Type B pancreatic cell (in vitro differentiated cells): ENCODE measurements around the gene EEF1AKMT1. TPM values are rescaled to one million over a fixed set of nuclear protein-coding genes. Genes with fewer than 3 reads are reported as not detected.

Experiments used
- DNase-seq: peaks from one replicate; pipeline ENCODE4 v3.0.0; 2021; ENCODE audit warnings: mixed read lengths; ENCODE audit not compliant: unreplicated experiment; ENCODE audit errors: extremely low spot score
- H3K27ac Mint-ChIP-seq: 2 replicates; pipeline ENCODE4 v1.8.0; 2021; ENCODE audit warnings: mild to moderate bottlenecking, mixed read lengths
- H3K27me3 Mint-ChIP-seq: 2 replicates; pipeline ENCODE4 v1.8.0; 2021; ENCODE audit warnings: mixed read lengths
- H3K36me3 Mint-ChIP-seq: 2 replicates; pipeline ENCODE4 v1.8.0; 2021; ENCODE audit warnings: mixed read lengths
- H3K4me1 Mint-ChIP-seq: one replicate; pipeline ENCODE4 v1.8.0; 2021; ENCODE audit warnings: mixed read lengths; ENCODE audit not compliant: unreplicated experiment
- H3K4me3 Mint-ChIP-seq: 2 replicates; pipeline ENCODE4 v1.8.0; 2021; ENCODE audit warnings: mild to moderate bottlenecking, mixed read lengths
- H3K9me3 Mint-ChIP-seq: 2 replicates; pipeline ENCODE4 v1.8.0; 2021; ENCODE audit warnings: mixed read lengths
- total RNA-seq: library from RNA; stranded (reverse); gene quantifications from 2 replicates; pipeline ENCODE4 v1.2.1, GENCODE V29; 2021; ENCODE audit warnings: low replicate concordance
- TF ChIP-seq, protein P1 (sequence below): fragments of 200-600 bp; sonication (generic); conservative IDR thresholded peaks from 2 replicates; pipeline ENCODE4 v1.5.0; 2021; ENCODE audit warnings: antibody characterized with exemption, mild to moderate bottlenecking

The EEF1AKMT1 gene
- total RNA-seq, 1 donor from 2014 or later: 11.3 TPM

DNA sequence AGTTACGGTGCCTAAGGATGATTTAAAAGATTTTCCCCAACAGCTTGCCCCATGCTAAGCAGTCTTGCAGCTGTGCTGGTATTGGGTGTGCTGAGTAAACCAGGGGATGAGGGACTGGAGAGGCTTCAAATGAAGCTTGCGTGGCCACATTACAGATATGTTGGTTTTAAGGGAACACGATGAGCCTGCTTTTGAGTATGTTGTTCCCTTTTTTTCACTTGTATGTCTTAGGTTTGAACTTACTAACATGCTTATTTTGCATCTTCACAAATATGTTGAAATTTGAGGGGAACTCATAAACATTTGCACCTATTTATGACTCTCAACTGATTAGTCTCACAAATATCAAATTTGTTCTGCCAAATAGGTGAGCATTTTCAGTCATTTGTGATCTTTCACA is 72.3 kb downstream of the EEF1AKMT1 start:
- peaks cover 22% of the 10 kb centered on the region for H3K27me3 Mint-ChIP-seq
- H3K9me3 Mint-ChIP-seq: no peaks in the 10 kb centered on the region
- no peak overlapping the region for H3K27ac Mint-ChIP-seq
- H3K36me3 Mint-ChIP-seq: no peaks in the 10 kb centered on the region
- no peak for DNase-seq
- peak overlapping the region; percentile 22 for H3K4me3 Mint-ChIP-seq
- H3K4me1 Mint-ChIP-seq: peaks cover 12% of the 10 kb centered on the region
- TF ChIP-seq, protein P1, sequence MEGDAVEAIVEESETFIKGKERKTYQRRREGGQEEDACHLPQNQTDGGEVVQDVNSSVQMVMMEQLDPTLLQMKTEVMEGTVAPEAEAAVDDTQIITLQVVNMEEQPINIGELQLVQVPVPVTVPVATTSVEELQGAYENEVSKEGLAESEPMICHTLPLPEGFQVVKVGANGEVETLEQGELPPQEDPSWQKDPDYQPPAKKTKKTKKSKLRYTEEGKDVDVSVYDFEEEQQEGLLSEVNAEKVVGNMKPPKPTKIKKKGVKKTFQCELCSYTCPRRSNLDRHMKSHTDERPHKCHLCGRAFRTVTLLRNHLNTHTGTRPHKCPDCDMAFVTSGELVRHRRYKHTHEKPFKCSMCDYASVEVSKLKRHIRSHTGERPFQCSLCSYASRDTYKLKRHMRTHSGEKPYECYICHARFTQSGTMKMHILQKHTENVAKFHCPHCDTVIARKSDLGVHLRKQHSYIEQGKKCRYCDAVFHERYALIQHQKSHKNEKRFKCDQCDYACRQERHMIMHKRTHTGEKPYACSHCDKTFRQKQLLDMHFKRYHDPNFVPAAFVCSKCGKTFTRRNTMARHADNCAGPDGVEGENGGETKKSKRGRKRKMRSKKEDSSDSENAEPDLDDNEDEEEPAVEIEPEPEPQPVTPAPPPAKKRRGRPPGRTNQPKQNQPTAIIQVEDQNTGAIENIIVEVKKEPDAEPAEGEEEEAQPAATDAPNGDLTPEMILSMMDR: no peak

DNA sequence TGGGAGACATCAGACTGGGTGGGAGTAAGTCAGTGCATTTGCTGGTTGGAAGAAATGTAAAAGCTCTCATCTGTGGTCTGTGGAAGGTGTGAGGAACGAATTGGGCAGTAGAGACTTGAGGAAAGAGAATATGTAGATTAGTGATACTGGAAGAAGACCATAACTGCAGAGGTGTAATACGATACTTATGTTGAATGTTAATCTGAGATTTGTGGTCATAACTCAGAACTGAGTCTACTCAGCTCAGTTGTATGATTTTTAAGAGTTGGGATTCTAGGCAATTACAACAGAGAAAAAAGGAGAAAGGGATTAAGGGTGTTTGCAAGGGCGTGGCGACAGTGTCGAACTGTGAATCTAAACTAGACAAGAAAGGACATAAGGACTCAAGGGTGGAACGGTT is 73.5 kb downstream of the EEF1AKMT1 start:
- no peak for DNase-seq
- Mint-ChIP-seq H3K27me3 (peaks cover 20% of the 10 kb centered on the region), H3K36me3 (no peaks in the 10 kb centered on the region), H3K4me3 (peak overlapping the region; percentile 44), H3K4me1 (peaks cover 12% of the 10 kb centered on the region), H3K27ac (peak overlapping the region; percentile 4), H3K9me3 (no peaks in the 10 kb centered on the region)
- TF ChIP-seq, protein P1: no peak

DNA sequence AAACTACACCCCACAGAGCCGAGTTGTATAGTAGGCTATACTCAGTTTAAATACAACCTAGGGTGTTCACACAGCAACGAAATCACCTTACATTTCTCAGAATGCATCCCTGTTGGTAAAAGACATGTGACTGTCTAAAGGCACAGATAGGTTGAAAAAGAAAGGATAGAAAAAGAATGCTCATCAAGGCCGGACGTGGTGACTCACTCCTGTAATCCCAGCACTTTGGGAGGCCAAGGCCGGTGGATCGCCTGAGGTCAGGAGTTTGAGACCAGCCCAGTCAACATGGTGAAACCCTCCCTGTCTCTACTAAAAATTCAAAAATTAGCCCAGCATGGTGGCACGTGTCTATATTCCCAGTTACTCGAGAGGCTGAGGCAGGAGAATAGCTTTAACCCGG is 74.0 kb downstream of the EEF1AKMT1 start:
- no peak overlapping the region for H3K4me3 Mint-ChIP-seq
- H3K9me3 Mint-ChIP-seq: no peaks in the 10 kb centered on the region
- H3K27ac Mint-ChIP-seq: no peak overlapping the region
- peaks cover 12% of the 10 kb centered on the region for H3K4me1 Mint-ChIP-seq
- H3K36me3 Mint-ChIP-seq: no peaks in the 10 kb centered on the region
- DNase-seq: no peak
- TF ChIP-seq, protein P1: no peak
- H3K27me3 Mint-ChIP-seq: peaks cover 17% of the 10 kb centered on the region

DNA sequence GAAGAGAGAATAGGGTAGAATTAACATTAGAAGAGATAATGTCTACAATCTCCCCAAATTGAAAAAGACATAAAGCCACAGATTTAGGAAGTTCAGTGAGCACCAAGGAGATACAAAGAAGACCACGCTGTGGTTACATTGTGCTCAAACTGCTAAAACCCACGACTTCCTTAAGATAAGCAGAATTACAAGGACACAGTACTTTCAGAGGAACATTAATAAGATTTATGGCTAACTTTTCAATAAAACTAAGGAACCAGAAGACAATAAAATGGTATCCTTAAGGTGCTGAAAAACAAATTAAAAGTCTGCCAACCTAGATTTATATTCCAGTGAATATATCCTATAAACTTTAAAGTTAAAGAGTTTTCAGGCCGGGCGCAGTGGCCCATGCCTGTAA is 77.7 kb downstream of the EEF1AKMT1 start:
- peaks cover 7% of the 10 kb centered on the region for H3K4me1 Mint-ChIP-seq
- H3K27ac Mint-ChIP-seq: no peak overlapping the region
- no peak for DNase-seq
- no peaks in the 10 kb centered on the region for H3K9me3 Mint-ChIP-seq
- no peaks in the 10 kb centered on the region for H3K36me3 Mint-ChIP-seq
- TF ChIP-seq, protein P1: no peak
- H3K4me3 Mint-ChIP-seq: no peak overlapping the region
- H3K27me3 Mint-ChIP-seq: peaks cover 12% of the 10 kb centered on the region

DNA sequence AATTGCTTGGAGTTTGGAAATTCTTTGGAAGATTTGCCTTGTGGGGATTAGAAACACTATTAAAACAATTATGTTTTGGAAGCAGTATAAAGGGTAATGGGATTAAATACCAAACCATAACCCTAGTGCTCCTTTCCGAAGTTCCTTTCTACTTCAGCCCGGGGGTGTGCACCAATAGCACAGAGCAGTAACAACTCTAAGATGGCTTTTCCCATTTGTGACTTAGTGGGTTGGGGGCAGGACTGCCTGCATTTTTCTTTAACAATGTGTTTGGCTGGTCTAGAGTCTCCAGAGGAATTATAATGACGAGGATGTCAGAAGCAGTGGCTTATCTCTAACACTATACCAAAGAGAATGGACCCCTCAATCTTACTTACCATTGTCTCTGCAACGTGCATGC is 82.1 kb downstream of the EEF1AKMT1 start:
- Mint-ChIP-seq H3K4me1 (peaks cover 5% of the 10 kb centered on the region), H3K27me3 (no peaks in the 10 kb centered on the region), H3K27ac (no peak overlapping the region), H3K36me3 (peaks cover 8% of the 10 kb centered on the region), H3K9me3 (no peaks in the 10 kb centered on the region), H3K4me3 (no peak overlapping the region)
- no peak for DNase-seq
- TF ChIP-seq, protein P1: no peak

DNA sequence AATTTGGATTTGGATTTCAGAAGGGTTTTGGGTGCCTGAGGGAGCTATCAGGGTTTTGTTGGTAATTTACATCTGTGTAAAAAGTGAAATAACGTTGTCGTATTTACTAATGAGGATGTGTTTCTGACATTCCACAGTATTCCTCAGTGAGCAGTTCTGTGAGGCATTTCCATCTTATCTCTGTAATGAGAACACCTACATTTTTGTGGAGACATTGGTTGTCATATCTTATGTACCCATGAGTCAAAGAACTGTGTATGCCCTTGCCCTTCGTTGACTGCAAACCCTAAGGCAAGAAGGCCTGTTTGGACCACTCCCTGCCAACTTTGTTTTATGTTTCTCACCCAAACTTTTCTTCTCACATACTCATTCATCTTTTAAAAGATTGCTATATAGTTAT is 84.5 kb downstream of the EEF1AKMT1 start:
- TF ChIP-seq, protein P1: no peak
- Mint-ChIP-seq H3K4me3 (no peak overlapping the region), H3K27me3 (no peaks in the 10 kb centered on the region), H3K9me3 (no peaks in the 10 kb centered on the region), H3K27ac (no peak overlapping the region), H3K4me1 (peaks cover 5% of the 10 kb centered on the region), H3K36me3 (peaks cover 8% of the 10 kb centered on the region)
- no peak for DNase-seq
